MM.1S (cell line): ENCODE results near the gene FUT8.

Experiments used
- DNase-seq: peaks from one replicate; pipeline ENCODE4 v3.0.0-alpha.2; 2015
- H2AFZ ChIP-seq: fragments of 300-600 bp; sonication (generic); 2 replicates; pipeline ENCODE4 v1.6.0; 2016; ENCODE audit warnings: antibody characterized with exemption, low read length
- H3F3A ChIP-seq: fragments of 300-600 bp; sonication (generic); 2 replicates; pipeline ENCODE4 v1.6.1; 2016; ENCODE audit warnings: mild to moderate bottlenecking, antibody characterized with exemption, low read length, moderate library complexity, mixed read lengths; ENCODE audit not compliant: insufficient read depth
- H3K27ac ChIP-seq: fragments of 300-600 bp; sonication (generic); 2 replicates; pipeline ENCODE4 v1.5.1; 2016; ENCODE audit warnings: mild to moderate bottlenecking, low read length
- H3K27me3 ChIP-seq: fragments of 300-600 bp; sonication (generic); replicated peaks from 2 replicates; pipeline ENCODE4 v1.6.0; 2016; ENCODE audit warnings: low read length; ENCODE audit not compliant: insufficient read depth
- H3K36me3 ChIP-seq: fragments of 300-600 bp; sonication (generic); replicated peaks from 2 replicates; pipeline ENCODE4 v1.6.1; 2016; ENCODE audit warnings: mild to moderate bottlenecking, low read length, mixed read lengths; ENCODE audit not compliant: insufficient read depth
- H3K4me1 ChIP-seq: fragments of 300-600 bp; sonication (generic); 2 replicates; pipeline ENCODE4 v1.6.1; 2016; ENCODE audit warnings: low read length, mixed read lengths
- H3K4me2 ChIP-seq: fragments of 300-600 bp; sonication (generic); 2 replicates; pipeline ENCODE4 v1.6.0; 2016; ENCODE audit warnings: low read depth, low read length
- H3K4me3 ChIP-seq: fragments of 300-600 bp; sonication (generic); 2 replicates; pipeline ENCODE4 v1.5.1; 2016; ENCODE audit warnings: low read length, mixed read lengths
- H3K79me2 ChIP-seq: fragments of 300-600 bp; sonication (generic); 2 replicates; pipeline ENCODE4 v1.6.1; 2016; ENCODE audit warnings: mixed run types, low read length, mixed read lengths
- H3K9ac ChIP-seq: fragments of 300-600 bp; sonication (generic); 2 replicates; pipeline ENCODE4 v1.6.1; 2016; ENCODE audit warnings: low read length, mixed read lengths
- H3K9me2 ChIP-seq: fragments of 300-600 bp; sonication (generic); replicated peaks from 2 replicates; pipeline ENCODE4 v1.6.1; 2016; ENCODE audit warnings: mild to moderate bottlenecking, low read length, mixed read lengths; ENCODE audit not compliant: insufficient read depth
- H3K9me3 ChIP-seq: fragments of 300-600 bp; sonication (generic); replicated peaks from 2 replicates; pipeline ENCODE4 v1.6.1; 2016; ENCODE audit warnings: mild to moderate bottlenecking, low read length, mixed read lengths; ENCODE audit not compliant: insufficient read depth
- H4K20me1 ChIP-seq: fragments of 300-600 bp; sonication (generic); 2 replicates; pipeline ENCODE4 v1.6.1; 2016; ENCODE audit warnings: mild to moderate bottlenecking, low read length, moderate library complexity, mixed read lengths; ENCODE audit not compliant: insufficient read depth
- EZH2 ChIP-seq: fragments of 300-600 bp; sonication (generic); optimal IDR thresholded peaks from 2 replicates; pipeline ENCODE3; 2017; ENCODE audit warnings: low read depth, mild to moderate bottlenecking, antibody characterized with exemption, low read length, mixed read lengths
- EZH2phosphoT487 ChIP-seq: fragments of 300-600 bp; sonication (generic); IDR thresholded peaks from 2 replicates; pipeline ENCODE4 v1.6.1; 2018; ENCODE audit warnings: antibody characterized with exemption, low read length
- TF ChIP-seq, protein P1 (sequence below): fragments of 300-600 bp; sonication (generic); IDR thresholded peaks from 2 replicates; pipeline ENCODE4 v1.5.1; 2016; ENCODE audit warnings: antibody characterized with exemption, low read length, mixed read lengths

The FUT8 gene

GRCh38 chr14:65449647-65450046 is 37.1 kb downstream of the FUT8 start:
- Histone ChIP-seq H3K27ac (no peak overlapping the region), H3K4me2 (no peak overlapping the region), H3K79me2 (peaks cover 4% of the 10 kb centered on the region; the same call in 1 of the 2 replicates), H3K4me1 (no peaks in the 10 kb centered on the region), H3K9me2 (no peaks in the 10 kb centered on the region), H3K36me3 (no peaks in the 10 kb centered on the region), H3F3A (no peaks in the 10 kb centered on the region), H3K4me3 (no peak overlapping the region), H3K9ac (no peak overlapping the region), H2AFZ (no peak overlapping the region), H3K27me3 (no peaks in the 10 kb centered on the region), H3K9me3 (no peaks in the 10 kb centered on the region), H4K20me1 (no peaks in the 10 kb centered on the region)
- TF ChIP-seq, protein P1, sequence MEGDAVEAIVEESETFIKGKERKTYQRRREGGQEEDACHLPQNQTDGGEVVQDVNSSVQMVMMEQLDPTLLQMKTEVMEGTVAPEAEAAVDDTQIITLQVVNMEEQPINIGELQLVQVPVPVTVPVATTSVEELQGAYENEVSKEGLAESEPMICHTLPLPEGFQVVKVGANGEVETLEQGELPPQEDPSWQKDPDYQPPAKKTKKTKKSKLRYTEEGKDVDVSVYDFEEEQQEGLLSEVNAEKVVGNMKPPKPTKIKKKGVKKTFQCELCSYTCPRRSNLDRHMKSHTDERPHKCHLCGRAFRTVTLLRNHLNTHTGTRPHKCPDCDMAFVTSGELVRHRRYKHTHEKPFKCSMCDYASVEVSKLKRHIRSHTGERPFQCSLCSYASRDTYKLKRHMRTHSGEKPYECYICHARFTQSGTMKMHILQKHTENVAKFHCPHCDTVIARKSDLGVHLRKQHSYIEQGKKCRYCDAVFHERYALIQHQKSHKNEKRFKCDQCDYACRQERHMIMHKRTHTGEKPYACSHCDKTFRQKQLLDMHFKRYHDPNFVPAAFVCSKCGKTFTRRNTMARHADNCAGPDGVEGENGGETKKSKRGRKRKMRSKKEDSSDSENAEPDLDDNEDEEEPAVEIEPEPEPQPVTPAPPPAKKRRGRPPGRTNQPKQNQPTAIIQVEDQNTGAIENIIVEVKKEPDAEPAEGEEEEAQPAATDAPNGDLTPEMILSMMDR, result no peak
- TF ChIP-seq EZH2phosphoT487 (no peak), EZH2 (no peak)
- no peak for DNase-seq

- H3K9me2 ChIP-seq, result no peaks in the 10 kb centered on the region
Measured at GRCh38 chr14:65453807-65454480, 41.4 kb downstream of the FUT8 start.

GRCh38 chr14:65456247-65456646 is 43.7 kb downstream of the FUT8 start:
- no peak for DNase-seq
- Histone ChIP-seq H3K79me2 (0 out of 2 replicates have a peak, but pooled peaks cover 4% of the 10 kb centered on the region), H3K4me3 (no peak overlapping the region), H2AFZ (no peak overlapping the region), H3K27me3 (no peaks in the 10 kb centered on the region), H4K20me1 (no peaks in the 10 kb centered on the region), H3K9me3 (no peaks in the 10 kb centered on the region), H3K27ac (no peak overlapping the region), H3F3A (no peaks in the 10 kb centered on the region), H3K4me1 (no peaks in the 10 kb centered on the region), H3K36me3 (no peaks in the 10 kb centered on the region), H3K9me2 (no peaks in the 10 kb centered on the region), H3K4me2 (no peak overlapping the region), H3K9ac (no peak overlapping the region)
- TF ChIP-seq, protein P1, result no peak
- no peak for TF ChIP-seq EZH2phosphoT487
- TF ChIP-seq EZH2, result no peak

More at GRCh38 chr14:65453807-65454480, 41.4 kb downstream of the FUT8 start:
- Histone ChIP-seq H4K20me1 (no peaks in the 10 kb centered on the region), H3K27me3 (no peaks in the 10 kb centered on the region), H3K9ac (no peak overlapping the region), H3K9me3 (no peaks in the 10 kb centered on the region), H2AFZ (no peak overlapping the region), H3K4me1 (no peaks in the 10 kb centered on the region), H3K27ac (no peak overlapping the region), H3K36me3 (no peaks in the 10 kb centered on the region), H3F3A (no peaks in the 10 kb centered on the region), H3K79me2 (0 out of 2 replicates have a peak, but pooled peaks cover 4% of the 10 kb centered on the region), H3K4me3 (no peak overlapping the region), H3K4me2 (no peak overlapping the region)
- no peak for DNase-seq
- TF ChIP-seq EZH2, result no peak
- no peak for TF ChIP-seq EZH2phosphoT487
- TF ChIP-seq, protein P1, result no peak
